HTERT RPE-1 (cell line): ENCODE data around the gene CCDC178.
"Not testable (repeated sequence)": the region's sequence is repeated elsewhere in the genome, so short reads cannot be mapped to it uniquely, and the experiment has no call there.

Experiments used
- in situ Hi-C: fragments of 300-500 bp; cut with MboI; formaldehyde crosslinking; loops from 4 replicates; pipeline ENCODE4 v1.14.3; 2020; ENCODE audit warnings: low sequenced_read_pairs

CCDC178 gene

DNA sequence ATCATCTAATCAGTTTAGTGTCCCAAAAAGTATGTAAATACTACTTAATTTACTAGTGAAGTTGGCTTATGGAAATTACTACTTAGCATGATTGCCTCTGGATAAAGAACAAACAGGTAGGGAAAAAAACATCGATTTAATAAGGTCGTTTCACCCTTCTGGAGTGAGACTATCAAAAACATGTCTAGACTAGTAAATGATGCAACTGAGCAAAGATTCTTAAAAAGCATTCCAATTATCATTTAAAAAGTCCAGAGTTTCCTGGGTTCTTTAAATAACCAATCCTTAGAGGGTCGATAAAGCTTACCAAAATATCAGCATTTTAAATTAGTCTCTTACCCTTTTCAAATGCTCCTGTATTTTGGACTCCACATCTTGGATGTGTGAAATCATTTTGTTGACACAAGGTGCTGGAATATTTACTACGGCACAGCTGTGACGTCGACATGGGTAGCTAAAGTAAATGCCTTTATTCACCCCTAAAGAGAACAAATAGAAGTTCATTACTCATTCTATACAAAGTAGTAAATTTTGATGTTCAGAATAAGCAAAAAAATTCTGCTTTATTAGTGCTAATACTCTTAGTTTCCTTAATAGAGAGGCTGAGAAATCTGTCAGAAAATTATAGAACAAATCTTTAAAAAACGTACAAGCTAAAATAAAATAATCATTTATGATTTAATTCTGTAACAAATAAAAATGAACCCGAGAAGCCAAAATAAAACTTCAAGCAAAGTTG lies 70.6 kb downstream of the CCDC178 start:
- in situ Hi-C loops: no loop called here

DNA sequence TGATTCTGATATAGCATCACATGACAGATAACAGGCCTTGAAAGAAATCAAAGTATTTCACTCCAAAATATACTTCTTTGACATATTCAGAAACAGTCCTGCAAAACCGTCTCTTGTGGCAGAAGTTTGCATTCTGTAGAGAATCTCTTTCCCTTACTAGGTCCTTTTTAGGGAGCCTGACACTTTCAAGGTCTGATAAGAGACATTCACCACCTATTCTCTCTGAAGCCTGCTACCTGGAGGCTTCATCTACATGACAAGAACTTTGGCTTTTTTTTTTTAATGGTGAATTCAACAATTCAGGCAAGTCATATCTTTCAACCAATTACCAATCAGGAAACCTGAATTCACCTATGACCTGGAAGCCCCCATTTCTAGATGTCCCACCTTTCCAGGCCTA lies 83.8 kb downstream of the CCDC178 start:
- in situ Hi-C loops: no loop called here

DNA sequence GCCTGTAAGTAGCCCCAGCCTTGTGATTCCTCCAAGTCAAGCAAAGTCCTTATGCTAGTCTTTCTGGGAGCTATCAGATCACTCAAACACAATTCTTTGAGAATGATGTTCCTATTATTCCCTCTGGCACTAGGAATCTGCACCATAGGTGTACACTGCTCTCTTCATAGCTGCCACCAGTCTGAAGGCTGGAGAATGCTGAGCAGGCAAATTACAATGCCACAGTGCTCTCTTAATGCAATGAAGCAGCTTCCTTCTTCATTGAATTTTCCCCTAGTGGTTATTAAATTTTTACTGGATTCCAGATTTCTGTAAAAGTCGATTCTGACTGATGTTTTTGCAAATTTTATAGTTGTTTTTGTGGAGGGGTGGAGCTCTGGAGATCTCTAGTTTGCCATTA lies 84.8 kb downstream of the CCDC178 start:
- in situ Hi-C loops: no loop called here

DNA sequence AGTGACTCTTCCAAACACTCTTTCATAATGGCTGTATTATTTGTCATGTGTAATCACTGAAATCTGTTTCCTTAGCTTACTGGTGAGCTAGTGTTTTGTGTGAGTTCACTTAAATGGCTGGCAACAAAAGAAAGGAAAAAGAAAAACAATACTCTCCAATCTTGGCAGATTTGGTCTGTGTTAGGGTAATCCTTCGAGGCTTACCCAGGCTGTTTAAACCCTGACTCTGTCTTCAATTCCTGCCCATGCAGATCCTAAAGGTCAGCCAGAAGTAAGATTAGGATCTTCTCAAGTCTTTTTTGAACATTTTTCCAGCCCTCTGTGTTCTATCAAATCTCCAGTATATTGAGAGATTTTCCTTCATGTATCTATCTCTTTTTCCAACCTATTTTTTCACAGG lies 85.3 kb downstream of the CCDC178 start:
- in situ Hi-C loops: no loop called here

DNA sequence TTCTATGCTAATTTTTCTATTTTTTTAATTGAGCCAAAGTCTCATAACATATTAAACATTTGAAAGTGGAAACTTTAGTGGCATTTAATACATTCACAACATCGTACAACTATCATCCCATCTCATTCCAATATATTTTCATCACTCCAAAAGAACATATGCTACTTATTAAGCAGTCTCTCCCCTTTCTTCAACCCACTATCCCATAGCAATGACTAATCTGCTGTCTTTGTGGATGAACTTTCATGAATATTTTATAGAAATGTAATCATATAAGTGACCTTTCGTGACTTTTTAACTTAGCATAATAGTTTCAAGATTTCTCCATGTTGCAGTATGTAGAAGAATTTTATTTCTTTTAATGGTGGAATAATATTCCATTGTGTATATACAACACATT lies 90.3 kb downstream of the CCDC178 start:
- in situ Hi-C loops: no loop called here

DNA sequence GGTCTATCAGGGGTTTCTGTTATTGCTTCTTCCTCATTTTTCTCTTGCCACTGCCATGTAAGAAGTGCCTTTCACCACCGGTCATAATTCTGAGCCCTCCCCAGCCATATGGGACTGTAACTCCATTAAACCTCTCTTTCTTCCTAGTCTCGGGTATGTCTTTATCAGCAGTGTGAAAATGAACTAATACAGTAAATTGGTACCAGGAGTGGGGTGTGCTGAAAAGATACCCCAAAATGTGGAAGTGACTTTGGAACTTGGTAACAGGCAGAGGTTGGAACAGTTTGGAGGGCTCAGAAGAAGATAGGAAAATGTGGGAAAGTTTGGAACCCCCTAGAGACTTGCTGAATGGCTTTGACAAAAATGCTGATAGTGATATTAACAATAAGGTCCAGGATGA lies 100.8 kb downstream of the CCDC178 start:
- in situ Hi-C loops: not testable (repeated sequence)

DNA sequence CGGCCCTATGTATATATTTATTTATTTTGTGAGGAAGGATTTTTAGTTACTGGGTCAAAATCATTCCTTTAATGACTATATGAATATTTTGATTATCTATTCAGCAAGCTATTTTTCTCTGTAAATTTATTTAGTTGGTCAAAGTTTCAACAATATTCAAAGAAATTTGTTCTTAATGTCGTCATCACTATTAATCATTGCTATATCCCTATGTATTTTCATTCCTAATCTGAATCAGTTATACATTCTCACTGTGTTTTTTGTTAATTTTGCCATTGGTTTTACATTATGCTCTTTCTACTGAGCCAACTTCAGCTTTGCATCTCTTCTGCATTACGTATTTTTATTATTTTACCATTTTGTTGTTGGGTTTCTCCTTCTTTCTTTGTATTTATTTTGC lies 105.7 kb downstream of the CCDC178 start:
- in situ Hi-C loops: no loop called here

DNA sequence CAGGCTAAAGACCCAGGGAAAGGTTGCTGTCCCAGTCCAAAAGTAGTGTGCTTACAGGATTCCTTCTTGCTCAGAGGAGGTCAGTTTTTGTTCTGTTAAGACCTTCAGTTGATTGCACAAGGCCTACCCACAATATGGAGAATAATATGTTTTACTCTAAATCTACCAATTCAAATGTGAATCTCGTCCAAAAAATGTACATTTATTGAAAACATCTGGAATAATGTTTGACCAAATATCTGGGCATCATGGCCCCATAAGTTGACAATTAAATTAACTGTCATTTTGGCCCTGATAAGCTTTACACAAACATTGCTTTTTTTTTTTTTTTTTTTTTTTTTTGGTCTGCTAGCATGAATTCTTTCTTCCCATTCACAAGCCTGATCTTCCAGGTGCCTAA lies 109.8 kb downstream of the CCDC178 start:
- in situ Hi-C loops: no loop called here

DNA sequence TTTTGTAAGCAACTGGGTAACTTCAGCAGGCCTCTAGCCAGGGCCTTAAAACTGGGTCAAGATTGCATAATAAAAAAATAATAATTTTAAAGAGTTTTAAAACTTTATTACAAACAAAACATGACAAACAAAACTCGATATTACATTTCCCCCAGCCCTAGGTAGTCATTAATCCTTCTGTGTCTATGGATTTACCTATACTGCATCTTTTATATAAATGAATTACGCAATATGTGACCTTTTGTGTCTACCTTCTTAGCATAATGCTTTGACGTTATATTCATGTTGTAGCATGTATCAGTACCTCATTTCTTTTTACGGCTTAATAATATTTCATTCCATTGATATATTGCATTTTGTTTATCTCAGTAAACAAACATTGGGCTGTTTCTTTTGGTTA lies 113.5 kb downstream of the CCDC178 start:
- in situ Hi-C loops: no loop called here

DNA sequence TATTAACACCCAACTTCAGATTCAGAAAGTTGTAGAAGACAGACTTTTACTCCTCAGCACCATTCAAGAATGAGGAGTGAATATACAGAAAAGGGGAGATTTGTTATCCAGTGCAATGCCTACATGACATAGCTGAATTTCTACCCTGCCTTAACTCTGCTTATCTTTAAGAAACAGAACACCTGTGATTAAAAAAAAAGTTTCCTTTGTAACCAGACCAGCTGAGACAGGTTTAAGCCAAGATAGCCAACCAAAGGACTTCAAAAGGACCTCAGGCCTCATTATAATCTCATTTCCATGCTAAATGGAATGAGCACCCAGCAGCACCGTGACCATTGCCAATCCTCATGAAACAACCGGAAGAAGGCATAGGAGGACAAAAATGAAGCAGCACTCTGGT lies 122.9 kb downstream of the CCDC178 start:
- in situ Hi-C loops: no loop called here

DNA sequence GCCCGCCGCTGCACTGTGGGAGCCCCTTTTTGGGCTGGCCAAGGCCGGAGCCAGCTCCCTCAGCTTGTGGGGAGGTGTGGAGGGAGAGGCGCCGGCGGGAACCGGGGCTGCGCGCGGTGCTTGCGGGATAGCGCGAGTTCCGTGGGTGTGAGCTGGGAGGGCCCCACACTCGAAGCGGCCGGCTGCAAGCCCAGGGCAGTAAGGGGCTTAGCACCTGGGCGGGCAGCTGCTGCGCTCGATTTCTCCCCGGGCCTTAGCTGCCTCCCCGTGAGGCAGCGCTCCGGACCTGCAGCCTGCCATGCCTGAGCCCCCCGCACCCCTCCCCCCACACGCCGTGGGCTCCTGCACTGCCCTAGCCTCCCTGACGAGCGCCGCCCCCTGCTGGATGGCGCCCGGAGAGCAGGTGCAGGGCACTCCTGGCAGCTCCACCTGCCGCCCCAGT lies 124.4 kb downstream of the CCDC178 start:
- in situ Hi-C loops: no loop called here

DNA sequence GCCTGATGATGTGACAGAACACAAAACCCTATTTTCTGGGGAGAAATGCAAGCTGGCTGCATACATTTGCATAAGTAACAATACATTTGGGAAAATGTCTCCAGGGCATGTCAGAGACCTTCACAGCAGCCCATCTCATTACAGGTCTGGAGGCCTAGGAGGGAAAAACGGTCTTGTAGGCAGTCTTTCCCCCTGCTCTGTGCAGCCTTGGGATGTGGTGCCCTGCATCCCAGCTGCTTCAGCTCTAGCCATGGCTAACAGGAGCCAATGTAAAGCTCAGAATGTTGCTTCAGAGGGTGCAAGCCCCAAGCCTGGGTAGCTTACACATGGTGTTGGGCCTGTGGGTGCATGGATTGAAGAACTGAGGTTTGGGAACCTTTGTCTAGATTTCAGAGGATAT lies 133.0 kb downstream of the CCDC178 start:
- in situ Hi-C loops: no loop called here

DNA sequence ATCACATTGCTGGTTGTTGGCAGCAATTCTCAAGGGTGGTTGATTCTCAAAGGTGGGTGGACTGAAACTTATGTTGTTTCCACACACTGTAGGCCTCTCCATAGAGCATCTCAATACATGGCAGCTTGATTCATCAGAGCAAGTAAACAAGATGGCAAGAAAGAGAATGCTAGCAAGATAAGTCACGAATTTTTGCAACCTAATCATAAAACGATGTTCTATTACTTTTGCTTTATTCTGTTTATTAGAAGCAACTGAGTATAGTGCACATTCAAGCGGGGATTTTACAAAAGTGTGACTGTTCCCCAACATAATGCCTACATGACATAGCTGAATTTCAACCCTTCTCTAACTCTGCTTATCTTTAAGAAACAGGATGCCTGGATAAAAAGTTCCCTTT lies 136.2 kb downstream of the CCDC178 start:
- in situ Hi-C loops: no loop called here

DNA sequence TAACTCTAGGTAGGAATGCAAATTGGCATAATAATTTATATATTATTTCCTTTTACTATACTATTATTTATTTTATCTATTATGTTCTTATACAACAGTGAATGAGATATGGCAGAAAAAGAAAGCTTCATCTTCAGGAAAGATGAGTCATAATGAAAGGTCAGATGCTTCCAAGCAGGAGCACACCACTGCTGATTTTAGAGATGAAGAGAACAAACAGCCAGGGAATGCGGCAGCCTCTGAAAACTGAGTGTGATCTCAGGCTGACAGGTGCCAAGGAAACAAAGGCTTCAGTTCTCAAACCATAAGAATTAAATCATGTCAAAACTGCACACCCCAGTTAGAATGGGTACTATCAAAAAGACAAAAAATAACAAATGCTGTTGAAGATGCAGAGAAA lies 149.0 kb downstream of the CCDC178 start:
- in situ Hi-C loops: no loop called here

DNA sequence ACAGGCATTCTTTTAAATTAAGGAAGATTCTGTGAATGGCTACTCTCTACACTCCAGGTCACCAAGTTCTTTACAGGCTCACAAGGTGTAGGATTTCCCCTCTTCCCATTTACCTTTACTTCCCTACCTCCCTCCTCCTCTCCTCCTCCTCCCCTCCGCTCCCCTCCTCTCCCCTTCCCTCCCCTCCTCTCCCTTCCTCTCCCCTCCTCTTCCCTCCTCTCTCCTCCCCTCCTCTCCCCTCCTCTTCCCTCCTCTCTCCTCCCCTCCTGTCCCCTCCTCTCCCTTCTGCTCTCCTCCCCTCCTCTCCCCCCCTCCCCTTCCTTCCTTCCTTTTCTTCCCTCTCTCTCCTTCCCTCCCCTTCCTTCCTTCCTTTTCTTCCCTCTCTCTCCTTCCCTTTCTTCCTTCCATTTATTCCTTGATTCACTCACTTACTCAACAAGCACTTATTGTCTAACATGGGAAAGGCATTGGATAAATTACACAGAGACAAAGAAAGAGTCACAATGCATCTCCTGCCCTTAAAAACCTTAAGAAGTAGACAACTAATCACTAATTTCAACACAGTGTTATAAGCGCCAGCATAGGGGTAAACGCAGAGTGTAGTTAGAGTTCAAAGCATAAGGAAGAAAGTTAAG lies 152.3 kb downstream of the CCDC178 start:
- in situ Hi-C loops: no loop called here

DNA sequence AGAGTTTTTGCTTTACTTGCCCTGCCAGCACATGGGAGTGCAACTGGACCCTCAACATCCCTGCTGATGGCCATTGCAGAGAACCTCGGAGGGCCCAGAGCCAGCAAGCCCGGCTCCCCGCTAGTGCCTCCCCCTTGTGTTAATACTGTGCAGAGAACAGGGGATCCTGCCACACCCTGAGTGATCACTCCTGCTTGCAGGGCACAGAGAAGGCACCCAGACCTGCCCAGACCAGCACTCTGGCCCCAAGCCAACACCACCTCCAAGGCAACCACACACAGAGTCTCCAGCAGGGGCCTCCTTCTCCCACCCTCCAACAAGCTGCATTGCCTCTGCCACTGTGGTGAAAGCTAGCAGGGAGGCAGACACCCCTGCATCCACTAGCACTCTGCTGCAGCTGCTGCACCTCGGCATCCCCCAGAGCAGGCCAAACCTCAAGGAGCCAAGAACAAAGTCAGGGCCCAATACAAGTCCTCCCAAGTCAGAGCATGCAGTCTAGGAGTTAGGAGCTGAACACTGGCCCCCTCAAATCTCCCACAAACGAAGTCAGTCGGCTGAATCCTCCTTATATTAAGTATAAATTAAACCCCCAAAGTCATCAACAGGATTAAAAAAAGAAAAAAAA lies 157.7 kb downstream of the CCDC178 start:
- in situ Hi-C loops: no loop called here

DNA sequence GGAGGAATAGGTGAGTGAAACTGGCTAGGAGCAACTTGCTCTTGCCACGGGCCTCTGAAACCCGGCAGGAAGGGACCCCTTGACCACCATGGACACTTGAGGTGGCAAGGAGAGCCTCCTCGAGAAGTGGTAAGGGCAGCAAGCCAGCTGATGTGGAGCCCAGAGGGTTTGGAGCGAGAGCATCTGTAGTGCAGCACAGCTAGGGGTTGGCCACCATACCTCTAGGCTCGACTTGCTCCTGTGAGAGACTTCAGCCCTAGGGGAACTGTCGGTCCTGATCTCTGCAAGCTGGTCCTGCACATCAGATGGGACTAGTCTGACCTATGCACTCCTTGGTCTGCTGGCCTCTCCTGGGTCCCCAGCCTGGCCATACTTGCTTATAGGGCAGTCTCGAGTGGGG lies 158.4 kb downstream of the CCDC178 start:
- in situ Hi-C loops: no loop called here

DNA sequence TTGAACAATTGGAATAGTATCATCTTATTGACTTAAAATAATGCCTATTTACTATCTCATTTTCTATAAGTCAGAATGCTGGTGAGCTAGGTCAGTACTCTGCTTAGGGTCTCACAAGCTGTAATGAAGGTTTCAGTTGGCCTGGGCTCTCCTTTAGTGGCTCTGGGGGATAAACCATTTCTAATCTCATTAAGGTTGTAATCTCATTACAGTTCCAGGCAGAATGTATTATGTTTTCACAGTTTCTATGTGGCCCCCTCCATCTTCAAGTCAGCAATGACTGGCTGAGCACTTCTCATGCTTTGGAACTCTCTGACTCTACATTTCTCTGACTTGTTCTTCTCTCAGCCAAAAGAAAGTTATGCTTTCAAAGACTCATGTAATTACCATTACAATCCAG lies 163.1 kb downstream of the CCDC178 start:
- in situ Hi-C loops: no loop called here

DNA sequence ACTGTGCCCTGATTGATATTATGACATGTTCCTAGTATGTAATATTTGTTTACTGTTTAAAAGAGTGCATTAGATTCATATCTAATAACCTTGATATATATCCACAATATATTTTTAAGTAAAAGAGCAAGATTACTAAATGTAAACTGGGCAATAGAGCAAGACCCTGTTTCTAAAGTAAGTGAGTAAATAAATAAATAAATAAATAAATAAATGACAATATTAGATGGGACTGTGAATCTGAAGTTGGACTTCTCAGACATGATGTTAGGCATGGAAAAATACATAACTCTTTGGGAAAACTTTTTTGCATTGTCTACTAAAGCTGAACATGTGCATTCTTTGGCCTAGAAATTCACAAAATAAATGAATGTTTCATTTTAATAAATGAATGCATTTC lies 164.7 kb downstream of the CCDC178 start:
- in situ Hi-C loops: no loop called here

DNA sequence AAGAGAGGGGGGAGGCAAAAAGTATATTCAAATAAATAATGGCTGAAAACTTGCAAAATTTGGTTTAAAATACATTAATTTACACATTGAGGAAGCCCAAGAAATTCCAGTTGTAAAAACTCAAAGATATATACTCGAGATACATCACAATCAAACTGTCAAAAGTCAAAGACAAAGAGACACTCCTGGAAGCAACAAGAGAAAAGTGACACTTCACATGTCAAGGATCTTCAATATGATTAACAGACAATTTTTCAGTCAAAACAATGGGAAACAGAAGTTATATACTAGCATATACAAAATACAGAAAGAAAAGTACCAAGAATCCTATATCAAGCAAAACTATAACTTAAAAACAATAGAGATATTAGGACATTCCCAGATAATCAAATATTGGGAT lies 170.2 kb downstream of the CCDC178 start:
- in situ Hi-C loops: no loop called here

DNA sequence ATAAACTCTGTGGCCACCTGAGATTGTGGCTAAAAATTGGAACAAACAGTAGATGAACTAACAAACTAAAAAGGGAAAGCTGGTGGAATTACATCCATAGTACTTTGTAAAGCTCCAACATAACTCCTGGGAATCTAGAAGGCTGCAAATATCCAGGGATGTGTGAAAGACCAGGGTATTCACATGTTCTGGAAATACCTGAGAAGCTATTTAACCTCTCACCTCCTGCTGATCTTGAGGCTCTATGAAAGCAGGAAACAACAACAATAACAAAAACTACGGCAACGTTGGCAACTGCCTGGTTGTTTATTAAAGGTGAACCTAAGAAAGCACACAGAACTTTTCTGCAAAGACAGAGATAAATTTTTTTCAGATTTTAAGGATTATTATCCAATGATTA lies 171.3 kb downstream of the CCDC178 start:
- in situ Hi-C loops: no loop called here

DNA sequence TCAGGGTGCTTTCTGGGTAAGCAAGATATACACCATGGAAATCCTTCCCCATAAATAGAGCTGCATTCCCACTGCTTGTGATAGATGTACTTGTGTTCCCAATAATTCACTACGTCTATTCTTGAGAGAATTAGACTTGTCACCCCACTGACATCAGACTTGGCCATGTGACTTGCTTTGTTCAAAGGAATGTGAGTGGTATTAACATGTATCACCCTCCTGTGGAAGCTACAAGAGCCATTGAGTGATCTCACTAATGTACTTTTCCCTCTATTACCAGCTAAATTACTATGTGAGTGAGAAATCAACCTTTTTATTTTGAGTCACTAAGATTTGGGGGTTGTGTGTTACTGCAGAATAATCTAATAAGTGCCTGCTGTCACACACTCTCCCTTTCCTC lies 176.0 kb downstream of the CCDC178 start:
- in situ Hi-C loops: no loop called here
